HG02938 (cell line): ENCODE data around the gene ZG16B.

Experiments used
- ATAC-seq: cut with Tn5 transposase; IDR thresholded peaks from one replicate; pipeline ENCODE4 v1.9.1; 2021; ENCODE audit warnings: mild to moderate bottlenecking, moderate library complexity; ENCODE audit not compliant: unreplicated experiment

ZG16B gene

DNA sequence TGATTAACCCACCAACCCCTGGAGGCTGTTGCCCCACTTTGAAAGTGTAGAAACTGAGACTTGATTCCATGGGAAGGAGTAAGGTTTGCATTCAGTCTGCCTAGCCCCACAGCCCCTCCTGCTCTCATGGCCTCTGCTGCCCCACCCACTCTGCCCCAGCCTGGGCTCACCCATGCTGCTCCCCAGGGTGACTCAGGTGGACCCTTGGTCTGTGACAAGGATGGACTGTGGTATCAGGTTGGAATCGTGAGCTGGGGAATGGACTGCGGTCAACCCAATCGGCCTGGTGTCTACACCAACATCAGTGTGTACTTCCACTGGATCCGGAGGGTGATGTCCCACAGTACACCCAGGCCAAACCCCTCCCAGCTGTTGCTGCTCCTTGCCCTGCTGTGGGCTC lies 25.4 kb upstream of the ZG16B start:
- ATAC-seq = no peak

DNA sequence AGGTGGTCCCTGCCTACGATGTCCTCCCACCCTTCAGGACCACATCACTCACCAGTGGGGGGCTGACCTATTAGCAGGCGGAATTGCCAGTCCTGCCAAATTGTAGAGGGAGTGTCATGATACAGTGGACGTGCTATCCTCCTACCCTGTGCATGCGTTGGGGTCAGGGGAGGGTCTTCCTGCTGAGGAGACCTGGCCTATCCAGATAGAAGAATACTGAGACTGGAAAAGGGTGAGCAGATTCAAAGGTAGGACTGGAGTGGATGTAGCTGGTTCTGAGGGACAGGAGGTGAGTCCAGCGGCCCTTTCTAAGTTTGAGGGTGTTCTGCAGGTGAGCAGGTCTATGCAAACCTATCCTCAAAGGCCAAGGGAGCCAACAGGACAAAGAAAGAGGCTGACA lies 23.8 kb upstream of the ZG16B start:
- no peak for ATAC-seq

GRCh38 chr16:2808181-2808580 lies 21.9 kb upstream of the ZG16B start:
- ATAC-seq = no peak

DNA sequence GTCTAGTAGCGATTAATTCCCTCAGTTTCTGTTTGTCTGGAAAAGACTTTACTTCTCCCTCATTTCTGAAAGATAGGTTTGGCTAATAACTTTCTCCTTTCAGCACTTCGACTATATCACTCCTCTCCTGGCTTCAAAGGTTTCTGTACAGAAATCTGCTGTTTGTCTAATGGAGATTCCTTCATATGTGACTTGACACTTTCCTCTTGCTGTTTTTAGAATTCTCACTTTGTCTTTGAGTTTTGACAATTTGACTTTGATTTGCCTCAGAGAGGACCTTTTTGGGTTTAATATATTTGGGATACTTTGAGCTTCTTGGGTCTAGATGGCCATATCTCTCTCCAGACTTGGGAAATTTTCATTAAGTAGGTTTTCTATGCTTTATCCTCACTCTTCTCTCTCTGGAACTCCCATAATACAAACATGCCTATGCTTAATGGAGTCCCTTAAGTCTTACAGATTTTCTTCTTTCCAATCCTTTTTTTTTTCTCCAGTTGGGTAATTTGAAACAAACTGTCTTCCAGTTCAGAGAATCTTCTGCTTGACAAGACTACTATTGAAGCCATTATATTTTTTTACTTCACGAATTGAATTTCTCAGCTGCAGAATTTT lies 20.8 kb upstream of the ZG16B start:
- no peak for ATAC-seq

DNA sequence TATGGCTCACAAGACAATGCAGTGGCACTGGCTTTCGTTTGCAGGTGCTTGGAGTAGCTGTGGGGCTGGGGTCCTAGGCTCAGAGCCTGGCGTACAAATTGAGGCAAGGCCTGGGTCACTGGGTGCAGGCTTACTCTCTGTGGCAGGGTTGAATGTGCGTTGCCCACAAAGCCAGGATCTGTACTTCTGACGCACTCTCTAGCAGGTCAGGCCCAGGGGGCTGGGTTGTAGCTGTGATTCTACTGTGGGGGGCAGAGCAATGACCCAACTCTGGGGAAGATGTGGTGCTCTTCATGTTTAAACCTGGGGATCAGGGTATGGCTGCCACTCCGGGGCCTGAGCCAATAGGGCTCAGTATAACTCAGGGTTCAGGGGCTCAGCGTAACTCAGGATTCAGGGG lies 19.5 kb upstream of the ZG16B start:
- ATAC-seq = no peak

DNA sequence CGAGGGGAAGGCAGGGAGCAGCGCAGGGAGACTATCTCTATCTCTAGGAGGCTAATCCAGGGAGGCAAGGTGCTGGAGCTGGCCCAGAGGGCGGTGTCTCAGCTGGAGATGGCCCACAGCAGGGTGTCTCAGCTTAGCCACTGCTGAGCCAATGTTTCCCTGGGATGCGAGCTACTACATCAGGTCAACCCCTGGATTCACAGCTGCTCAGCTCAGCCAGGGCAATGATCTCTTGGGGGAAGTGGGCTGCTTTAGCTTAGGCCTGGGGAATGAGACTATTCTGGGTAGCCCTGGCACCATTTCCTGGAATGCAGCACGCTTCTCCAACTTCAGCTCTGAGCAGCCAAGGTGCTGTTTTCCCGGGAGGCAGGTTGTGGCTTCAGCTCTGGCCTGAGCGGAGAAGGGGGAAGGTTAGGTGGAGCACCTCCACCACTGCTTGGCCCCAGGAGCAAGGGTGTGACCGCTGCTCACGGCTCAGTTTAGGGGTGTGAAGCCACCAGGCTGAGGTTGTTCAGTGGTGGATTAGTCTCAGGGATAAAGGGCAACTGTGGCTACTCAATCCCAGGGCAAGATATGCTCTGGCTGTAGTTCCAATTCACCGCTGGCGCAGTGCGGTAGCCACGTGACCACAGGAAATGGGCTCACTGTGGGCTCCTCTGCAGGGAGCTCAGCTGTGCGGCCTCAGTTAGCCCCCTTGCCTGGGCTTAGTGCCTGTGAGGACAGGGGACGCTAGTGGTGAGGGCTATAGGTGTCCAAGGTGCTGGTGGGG lies 18.2 kb upstream of the ZG16B start:
- no peak for ATAC-seq

- no peak for ATAC-seq
Measured at GRCh38 chr16:2813771-2814221, 16.3 kb upstream of the ZG16B start.

DNA sequence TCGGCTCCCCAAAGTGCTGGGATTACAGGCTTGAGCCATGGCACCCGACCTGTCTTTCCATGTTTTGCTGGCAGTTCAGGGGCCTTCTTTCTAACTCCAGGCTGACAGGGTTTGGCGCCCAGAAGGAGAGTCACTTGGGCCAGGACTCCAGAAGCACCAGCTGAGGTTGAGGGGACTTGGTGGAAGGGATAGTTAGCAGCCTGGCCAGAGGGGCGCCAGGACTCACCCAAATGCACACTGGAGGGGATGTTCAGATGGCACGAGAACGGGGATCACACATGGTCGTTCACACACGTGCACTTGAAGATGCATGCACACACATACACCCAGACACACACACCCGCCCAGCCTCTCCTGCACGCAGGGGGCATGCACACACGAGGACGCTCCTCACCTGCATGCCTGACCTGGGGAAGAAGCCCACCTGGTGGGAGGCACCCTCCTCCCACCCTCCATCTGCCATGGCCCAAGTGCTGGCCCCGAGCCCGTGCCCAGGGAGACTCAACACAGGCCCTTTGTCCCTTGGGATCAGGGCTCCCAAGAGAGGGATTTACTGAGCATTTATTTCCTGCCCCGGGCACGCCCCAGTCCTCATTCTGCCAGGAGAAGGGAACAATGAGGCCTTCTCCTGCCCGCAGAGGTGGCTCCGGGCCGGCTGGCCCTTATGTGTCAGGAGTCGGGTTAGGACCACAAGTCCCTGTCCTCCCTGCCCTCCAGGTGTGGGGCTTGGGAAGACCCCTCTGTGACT lies 15.4 kb upstream of the ZG16B start:
- ATAC-seq = no peak

- ATAC-seq = no peak
Measured at GRCh38 chr16:2815299-2815771, 14.8 kb upstream of the ZG16B start.

GRCh38 chr16:2816751-2817339 lies 13.3 kb upstream of the ZG16B start, which contains the start of gene PRSS21:
Gene PRSS21 (plus strand): TSS chr16:2817237. CDS start chr16:2817269, 32 bp downstream.
- ATAC-seq = no peak

- no peak for ATAC-seq
Measured at GRCh38 chr16:2817340-2818271, 12.5 kb upstream of the ZG16B start.

- no peak for ATAC-seq
Measured at GRCh38 chr16:2818272-2818876, 11.7 kb upstream of the ZG16B start.

DNA sequence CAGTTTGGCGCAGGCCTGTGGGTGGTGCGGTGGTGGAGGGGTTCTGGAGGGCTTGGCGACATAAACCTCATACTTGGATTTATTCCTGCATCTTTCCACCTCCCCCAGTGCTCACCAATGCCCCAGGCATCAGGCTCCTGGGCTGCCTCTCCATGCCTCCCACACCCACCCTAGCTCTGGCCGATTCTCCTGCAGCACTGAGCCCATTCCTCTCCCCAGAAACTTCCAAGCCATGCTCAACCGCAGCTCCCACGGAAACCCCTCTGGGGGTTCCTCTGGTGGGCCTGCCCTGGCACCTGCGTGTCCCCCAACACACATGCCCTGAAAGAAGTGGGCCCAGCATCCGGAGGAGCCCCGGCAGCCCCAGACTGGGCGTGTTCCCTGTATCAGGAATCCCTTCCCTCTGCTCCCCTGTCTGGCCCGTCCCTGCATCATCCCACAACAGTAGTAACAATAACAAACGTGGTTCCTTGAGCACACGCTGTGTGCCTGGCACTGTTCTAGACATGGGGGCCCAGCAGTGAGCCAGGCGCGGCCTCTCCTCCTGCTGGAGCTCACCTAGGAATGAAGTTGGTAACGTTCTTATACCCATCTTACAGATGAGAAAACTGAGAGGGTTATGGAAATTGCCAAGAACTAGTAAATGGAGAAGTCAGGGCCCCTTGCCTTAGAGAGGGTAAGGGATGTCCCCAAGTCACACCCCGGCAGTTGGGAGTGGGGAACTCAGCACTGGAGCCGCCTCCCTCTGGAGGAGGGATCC lies 10.7 kb upstream of the ZG16B start:
- no peak for ATAC-seq

- ATAC-seq = no peak
Measured at GRCh38 chr16:2819939-2820835, 9.9 kb upstream of the ZG16B start.

GRCh38 chr16:2820836-2821486 lies 9.1 kb upstream of the ZG16B start:
- no peak for ATAC-seq

DNA sequence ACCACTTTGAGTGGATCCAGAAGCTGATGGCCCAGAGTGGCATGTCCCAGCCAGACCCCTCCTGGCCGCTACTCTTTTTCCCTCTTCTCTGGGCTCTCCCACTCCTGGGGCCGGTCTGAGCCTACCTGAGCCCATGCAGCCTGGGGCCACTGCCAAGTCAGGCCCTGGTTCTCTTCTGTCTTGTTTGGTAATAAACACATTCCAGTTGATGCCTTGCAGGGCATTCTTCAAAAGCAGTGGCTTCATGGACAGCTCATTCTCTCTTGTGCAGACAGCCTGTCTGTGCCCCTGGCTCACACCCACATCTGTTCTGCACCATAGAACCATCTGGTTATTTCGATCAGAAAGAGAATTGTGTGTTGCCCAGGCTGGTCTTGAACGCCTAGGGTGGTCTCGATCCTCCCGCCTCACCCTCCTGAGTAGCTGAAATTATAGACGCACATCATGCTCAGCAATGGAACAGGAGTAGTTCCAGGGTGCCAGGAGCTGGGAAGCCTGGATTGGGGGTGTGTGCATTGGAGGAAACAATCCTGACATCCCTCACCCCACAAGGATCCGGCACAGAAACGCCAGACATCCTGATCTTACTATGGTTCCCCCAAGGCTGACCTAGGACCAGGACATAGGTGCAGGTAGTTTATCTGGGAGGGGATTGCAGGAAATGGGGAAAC lies 8.5 kb upstream of the ZG16B start:
- ATAC-seq = no peak

DNA sequence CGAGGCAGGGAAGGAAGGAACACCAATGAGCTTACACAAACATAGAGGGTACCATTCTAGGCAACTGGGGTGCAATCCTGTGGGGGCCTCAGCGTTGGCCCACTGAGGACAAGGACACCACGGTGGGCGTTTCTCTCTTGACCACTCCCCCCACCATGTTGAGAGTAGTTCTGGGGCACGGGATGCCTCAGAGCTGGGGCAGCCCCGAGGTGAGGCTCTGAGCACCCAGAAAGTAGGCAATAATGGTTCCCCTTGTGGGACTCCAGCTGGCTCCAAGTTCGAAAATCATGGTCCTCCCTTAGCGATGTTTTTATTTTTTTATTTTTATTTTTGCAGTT lies 8.0 kb upstream of the ZG16B start:
- ATAC-seq = no peak
